Measurements from ENCODE around the gene SLC1A3.

SLC1A3 gene

GRCh38 chr5:36666274-36666673, 59.9 kb downstream of the SLC1A3 start:
- no peak overlapping the region for H3K4me3 ChIP-seq (ENCODE audit: low read depth, low read length)
- no peak for TF ChIP-seq CTCF (IDR thresholded peaks at IDR 0.05; ENCODE audit: insufficient read depth, low read depth, low read length, missing control alignments)
- DNase-seq (ENCODE audit: low read depth): no peak

- no peak for TF ChIP-seq CTCF (IDR thresholded peaks at IDR 0.05; ENCODE audit: insufficient read depth, low read depth, low read length, missing control alignments)
- no peak for DNase-seq (ENCODE audit: low read depth)
Measured at GRCh38 chr5:36666986-36667385, 60.6 kb downstream of the SLC1A3 start.

DNA sequence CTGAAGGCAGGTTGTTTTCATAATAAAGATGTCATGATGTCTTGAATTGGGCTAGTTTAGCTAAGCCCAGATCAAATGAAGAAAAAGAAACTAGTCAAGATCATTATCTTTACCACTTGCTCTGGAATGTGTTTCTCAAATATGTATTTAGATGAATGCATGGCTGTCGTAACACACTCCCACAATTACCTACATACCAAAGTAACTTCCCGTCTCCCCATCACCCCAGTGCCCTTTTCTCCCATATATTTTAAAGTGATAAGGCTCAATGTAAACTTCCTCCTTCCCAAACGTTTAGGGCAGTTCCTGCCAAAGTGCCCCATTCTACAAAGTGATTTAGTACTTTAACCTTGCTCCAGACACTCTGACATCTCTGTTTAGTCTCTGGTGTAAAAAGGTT, 61.4 kb downstream of the SLC1A3 start:
- no peak overlapping the region for H3K4me3 ChIP-seq (ENCODE audit: low read depth, low read length)
- no peak for DNase-seq (ENCODE audit: low read depth)
- no peak for TF ChIP-seq CTCF (IDR thresholded peaks at IDR 0.05; ENCODE audit: insufficient read depth, low read depth, low read length, missing control alignments)

More at GRCh38 chr5:36666986-36667385, 60.6 kb downstream of the SLC1A3 start:
- H3K4me3 ChIP-seq (ENCODE audit: low read depth, low read length): no peak overlapping the region

- no peak for DNase-seq (ENCODE audit: low read depth)
- no peak overlapping the region for H3K4me3 ChIP-seq (ENCODE audit: low read depth, low read length)
- no peak for TF ChIP-seq CTCF (IDR thresholded peaks at IDR 0.05; ENCODE audit: insufficient read depth, low read depth, low read length, missing control alignments)
Measured at GRCh38 chr5:36669015-36669651, 62.7 kb downstream of the SLC1A3 start.

GRCh38 chr5:36670548-36670947, 64.1 kb downstream of the SLC1A3 start:
- no peak for DNase-seq (ENCODE audit: low read depth)
- no peak overlapping the region for H3K4me3 ChIP-seq (ENCODE audit: low read depth, low read length)
- TF ChIP-seq CTCF (IDR thresholded peaks at IDR 0.05; ENCODE audit: insufficient read depth, low read depth, low read length, missing control alignments): no peak

GRCh38 chr5:36675282-36675681, 68.9 kb downstream of the SLC1A3 start:
- no peak for TF ChIP-seq CTCF (IDR thresholded peaks at IDR 0.05; ENCODE audit: insufficient read depth, low read depth, low read length, missing control alignments)
- no peak overlapping the region for H3K4me3 ChIP-seq (ENCODE audit: low read depth, low read length)
- no peak for DNase-seq (ENCODE audit: low read depth)
